KMS-11 (cell line): ENCODE data around the gene PPP1R9B.
A peak's percentile ranks its signal among the peaks of the same experiment; 100 is the strongest.

ENCODE experiments used
- H2AFZ ChIP-seq: fragments of 200-600 bp; sonication (generic); 2 replicates; pipeline ENCODE4 v1.6.1; 2016; ENCODE audit warnings: antibody characterized with exemption, mixed run types, low read depth
- H3K27ac ChIP-seq: fragments of 200-600 bp; sonication (generic); 2 replicates; pipeline ENCODE4 v1.6.1; 2016; ENCODE audit warnings: mild to moderate bottlenecking, mixed run types
- H3K27me3 ChIP-seq: fragments of 200-600 bp; sonication (generic); 2 replicates; pipeline ENCODE4 v1.6.1; 2017; ENCODE audit warnings: mild to moderate bottlenecking, low read depth, mixed run types, moderate library complexity; ENCODE audit not compliant: insufficient read depth
- H3K36me3 ChIP-seq: fragments of 200-600 bp; sonication (generic); 2 replicates; pipeline ENCODE4 v1.6.1; 2017; ENCODE audit warnings: mild to moderate bottlenecking, mixed run types; ENCODE audit not compliant: insufficient read depth
- H3K4me1 ChIP-seq: fragments of 200-600 bp; sonication (generic); 2 replicates; pipeline ENCODE4 v1.6.1; 2016; ENCODE audit warnings: mild to moderate bottlenecking, low read depth, mixed run types; ENCODE audit not compliant: poor library complexity, severe bottlenecking
- H3K4me2 ChIP-seq: fragments of 200-600 bp; sonication (generic); 2 replicates; pipeline ENCODE4 v1.7.0; 2016; ENCODE audit warnings: mild to moderate bottlenecking, mixed run types
- H3K4me3 ChIP-seq: fragments of 200-600 bp; sonication (generic); IDR thresholded peaks from 2 replicates; pipeline ENCODE4 v1.6.1; 2017; ENCODE audit warnings: low read depth, low read length, mixed read lengths; ENCODE audit not compliant: insufficient read depth
- H3K79me2 ChIP-seq: fragments of 200-600 bp; sonication (generic); 2 replicates; pipeline ENCODE4 v1.6.1; 2016; ENCODE audit warnings: low read depth, mixed run types; ENCODE audit not compliant: insufficient read depth
- H3K9ac ChIP-seq: fragments of 200-600 bp; sonication (generic); 2 replicates; pipeline ENCODE4 v1.6.1; 2016; ENCODE audit warnings: mild to moderate bottlenecking, mixed run types
- H4K20me1 ChIP-seq: fragments of 200-600 bp; sonication (generic); 2 replicates; pipeline ENCODE4 v1.6.1; 2016; ENCODE audit warnings: mild to moderate bottlenecking, mixed run types; ENCODE audit not compliant: insufficient read depth
- TF ChIP-seq, protein P1 (sequence below): fragments of 200-600 bp; sonication (generic); conservative IDR thresholded peaks from 2 replicates; pipeline ENCODE4 v1.6.1; 2017; ENCODE audit warnings: low read depth, mild to moderate bottlenecking, antibody characterized with exemption, low read length, moderate library complexity, mixed read lengths

The PPP1R9B gene

DNA sequence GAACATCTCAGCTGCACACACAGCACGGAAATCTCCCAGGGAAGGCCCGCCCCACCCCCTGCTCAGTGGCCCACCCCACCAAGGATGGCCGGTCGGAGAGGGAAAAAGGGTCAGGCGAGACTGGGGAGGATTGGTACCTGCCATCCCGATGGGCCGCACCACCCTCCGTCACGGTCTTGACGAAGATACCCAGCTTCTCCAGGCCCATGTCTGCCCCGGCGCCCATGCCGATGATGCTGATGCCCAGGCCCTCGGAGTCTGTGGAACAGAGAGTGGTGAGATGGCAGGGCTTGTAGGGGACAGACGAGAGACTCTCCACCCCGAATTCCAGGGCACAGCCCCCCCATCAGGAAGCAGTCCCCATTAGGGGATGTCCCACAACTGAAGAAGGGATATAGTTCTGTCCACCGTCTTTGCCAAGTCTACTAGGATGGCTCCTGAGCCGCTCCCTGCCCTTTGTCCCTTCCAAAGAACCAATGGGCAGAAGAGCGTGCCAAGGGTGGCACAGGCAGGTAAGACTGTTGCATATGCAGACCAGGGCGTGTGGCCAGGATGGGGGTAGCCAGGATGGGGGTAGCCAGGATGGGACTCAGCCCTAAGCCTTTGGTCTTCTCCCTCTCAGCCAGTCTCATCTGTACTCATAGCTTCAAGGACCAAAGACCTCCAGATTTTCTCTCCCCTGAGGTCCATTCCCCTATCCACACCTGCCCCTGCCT, 6.9 kb downstream of the PPP1R9B start:
- peaks cover 29% of the 10 kb centered on the region for H3K79me2 ChIP-seq
- no peaks in the 10 kb centered on the region for H4K20me1 ChIP-seq
- no peaks in the 10 kb centered on the region for H3K27me3 ChIP-seq
- no peak overlapping the region for H3K9ac ChIP-seq
- TF ChIP-seq, protein P1, sequence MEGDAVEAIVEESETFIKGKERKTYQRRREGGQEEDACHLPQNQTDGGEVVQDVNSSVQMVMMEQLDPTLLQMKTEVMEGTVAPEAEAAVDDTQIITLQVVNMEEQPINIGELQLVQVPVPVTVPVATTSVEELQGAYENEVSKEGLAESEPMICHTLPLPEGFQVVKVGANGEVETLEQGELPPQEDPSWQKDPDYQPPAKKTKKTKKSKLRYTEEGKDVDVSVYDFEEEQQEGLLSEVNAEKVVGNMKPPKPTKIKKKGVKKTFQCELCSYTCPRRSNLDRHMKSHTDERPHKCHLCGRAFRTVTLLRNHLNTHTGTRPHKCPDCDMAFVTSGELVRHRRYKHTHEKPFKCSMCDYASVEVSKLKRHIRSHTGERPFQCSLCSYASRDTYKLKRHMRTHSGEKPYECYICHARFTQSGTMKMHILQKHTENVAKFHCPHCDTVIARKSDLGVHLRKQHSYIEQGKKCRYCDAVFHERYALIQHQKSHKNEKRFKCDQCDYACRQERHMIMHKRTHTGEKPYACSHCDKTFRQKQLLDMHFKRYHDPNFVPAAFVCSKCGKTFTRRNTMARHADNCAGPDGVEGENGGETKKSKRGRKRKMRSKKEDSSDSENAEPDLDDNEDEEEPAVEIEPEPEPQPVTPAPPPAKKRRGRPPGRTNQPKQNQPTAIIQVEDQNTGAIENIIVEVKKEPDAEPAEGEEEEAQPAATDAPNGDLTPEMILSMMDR = no peak
- peaks cover 27% of the 10 kb centered on the region for H3K4me1 ChIP-seq
- no peak overlapping the region for H3K27ac ChIP-seq
- peaks cover 9% of the 10 kb centered on the region; the same call in 1 of the 2 replicates for H3K36me3 ChIP-seq
- H2AFZ ChIP-seq = no peak overlapping the region
- no peak overlapping the region for H3K4me3 ChIP-seq
- H3K4me2 ChIP-seq = no peak overlapping the region

DNA sequence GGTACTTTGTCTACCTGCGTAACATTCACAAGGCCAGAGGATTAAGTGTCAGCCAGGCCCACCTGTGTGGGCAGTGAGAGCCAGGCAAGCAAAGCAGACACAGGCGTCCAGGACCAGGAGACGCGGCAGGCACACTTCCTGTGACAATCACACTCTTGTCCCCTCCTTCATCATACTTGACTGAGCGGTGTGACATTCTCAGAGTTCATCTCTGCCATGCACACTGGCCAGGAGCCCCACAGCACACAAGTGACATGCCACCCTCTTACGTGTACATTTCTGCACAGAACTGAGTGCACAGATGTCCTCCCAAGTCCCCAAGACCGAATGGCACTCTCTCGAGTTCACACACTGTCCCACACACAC, 8.7 kb downstream of the PPP1R9B start:
- H2AFZ ChIP-seq = no peak overlapping the region
- H3K9ac ChIP-seq = no peak overlapping the region
- no peak overlapping the region for H3K4me3 ChIP-seq
- H3K79me2 ChIP-seq = peaks cover 10% of the 10 kb centered on the region
- H3K27ac ChIP-seq = no peak overlapping the region
- TF ChIP-seq, protein P1 = no peak
- H3K36me3 ChIP-seq = peaks cover 14% of the 10 kb centered on the region; the same call in 1 of the 2 replicates
- H3K27me3 ChIP-seq = no peaks in the 10 kb centered on the region
- H3K4me1 ChIP-seq = peaks cover 10% of the 10 kb centered on the region
- no peak overlapping the region for H3K4me2 ChIP-seq
- no peaks in the 10 kb centered on the region for H4K20me1 ChIP-seq

DNA sequence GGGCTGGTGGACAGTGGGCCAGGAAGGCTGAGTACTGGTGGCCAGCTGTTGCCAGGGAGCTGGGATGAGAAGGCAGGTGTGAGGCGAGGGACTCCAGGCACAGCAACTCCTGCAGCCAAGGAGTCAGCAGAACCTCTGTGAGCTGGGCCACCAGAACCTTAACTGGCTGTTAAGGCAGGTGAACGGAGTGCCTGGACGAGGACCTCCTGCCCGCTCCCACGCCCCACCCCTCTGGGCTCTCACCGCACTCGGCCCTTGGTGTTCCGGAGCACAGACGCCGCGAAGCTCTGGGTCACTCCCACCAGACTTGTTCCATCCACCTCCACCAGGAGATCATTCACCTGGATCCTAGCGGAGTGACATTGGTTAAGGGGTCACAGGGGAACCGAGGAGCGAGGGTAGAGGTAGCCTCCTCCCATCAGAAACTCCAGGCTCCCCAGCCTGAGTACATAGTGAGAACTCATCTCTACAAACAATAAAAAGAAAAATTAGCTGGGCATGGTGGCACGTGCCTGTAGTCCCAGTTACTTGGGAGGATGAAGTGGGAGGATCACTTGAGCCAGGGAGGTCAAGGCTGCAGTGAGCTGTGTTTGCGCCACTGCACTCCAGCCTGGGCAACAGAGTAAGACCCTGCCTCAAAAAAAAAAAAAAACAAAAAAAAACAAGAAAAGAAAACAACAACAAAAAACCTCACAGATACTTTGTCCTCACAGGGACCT, 9.3 kb downstream of the PPP1R9B start:
- Histone ChIP-seq H3K79me2 (peaks cover 4% of the 10 kb centered on the region), H3K4me2 (no peak overlapping the region), H3K4me1 (peaks cover 7% of the 10 kb centered on the region), H3K4me3 (no peak overlapping the region), H3K36me3 (peaks cover 14% of the 10 kb centered on the region; the same call in 1 of the 2 replicates), H3K27me3 (no peaks in the 10 kb centered on the region), H2AFZ (no peak overlapping the region), H3K9ac (no peak overlapping the region), H4K20me1 (no peaks in the 10 kb centered on the region), H3K27ac (no peak overlapping the region)
- TF ChIP-seq, protein P1 = no peak

DNA sequence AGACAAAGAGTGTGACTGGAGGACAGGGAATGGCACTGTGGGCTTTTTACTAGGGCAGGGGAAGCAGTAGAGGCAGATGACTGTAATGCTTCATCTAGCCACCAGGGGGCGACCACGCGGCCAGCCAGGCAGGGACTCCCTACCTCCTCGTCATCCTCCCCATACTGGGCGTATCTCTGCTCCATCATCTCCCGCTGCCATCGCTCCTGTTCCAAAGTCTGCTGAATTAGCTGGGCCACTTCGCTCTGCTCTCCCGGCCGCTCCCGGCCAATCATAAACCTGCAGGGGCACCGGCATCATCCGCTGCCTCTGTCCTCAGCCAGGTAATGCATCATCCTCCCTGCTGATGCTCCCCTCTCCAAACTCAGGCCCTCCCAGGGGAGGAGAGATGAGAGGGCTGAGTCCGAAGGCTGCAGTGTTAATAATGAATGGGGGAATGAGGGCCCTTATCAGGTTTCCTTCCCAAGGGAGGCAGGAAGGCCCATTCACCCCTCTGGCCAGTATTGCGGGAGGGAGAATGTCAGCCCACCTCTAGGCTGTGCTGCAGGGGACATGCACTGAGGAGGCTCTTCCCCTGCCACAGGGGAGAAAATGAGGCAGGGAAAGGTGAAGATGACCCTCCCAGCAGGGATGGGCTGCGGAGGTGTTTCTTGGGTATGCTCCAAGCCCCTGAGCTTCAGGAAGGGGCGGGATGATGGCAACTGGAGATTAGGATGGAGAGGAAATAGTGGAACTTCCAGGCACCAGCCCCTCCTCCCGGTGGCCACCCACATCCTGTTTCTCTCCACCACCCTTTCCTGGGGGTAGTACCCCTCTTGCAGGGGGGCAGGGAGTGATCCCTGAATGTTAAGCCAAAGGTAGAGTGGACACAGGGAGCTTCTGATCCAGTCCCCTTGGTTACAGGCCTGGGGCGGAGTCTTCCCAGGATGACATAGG, 10.3 kb downstream of the PPP1R9B start:
- Histone ChIP-seq H3K27ac (no peak overlapping the region), H3K4me3 (no peak overlapping the region), H3K4me2 (no peak overlapping the region), H3K36me3 (peaks cover 14% of the 10 kb centered on the region; the same call in 1 of the 2 replicates), H2AFZ (no peak overlapping the region), H3K9ac (no peak overlapping the region), H3K79me2 (no peaks in the 10 kb centered on the region; the same call in 1 of the 2 replicates), H3K27me3 (no peaks in the 10 kb centered on the region), H4K20me1 (no peaks in the 10 kb centered on the region), H3K4me1 (peaks cover 7% of the 10 kb centered on the region)
- TF ChIP-seq, protein P1 = peak; percentile 93
